Measurements from ENCODE around the gene CHCHD1. TPM values are rescaled to one million over a fixed set of nuclear protein-coding genes. Genes with fewer than 3 reads are reported as not detected.

CHCHD1 gene
- total RNA-seq, 1 experiment from 2014 or later: 36.6 TPM

- peak within 1 kb of the TSS; percentile 60 for H3K27ac ChIP-seq (ENCODE audit: low read depth, low read length)
- TF ChIP-seq JUND (IDR thresholded peaks at IDR 0.05): no peak
- TF ChIP-seq SRF (IDR thresholded peaks at IDR 0.05; ENCODE audit: low read depth): no peak
- peak; percentile 41; the same call in 1 of the 2 replicates for TF ChIP-seq SIN3A (IDR thresholded peaks at IDR 0.05; ENCODE audit: low read depth)
- no peak for TF ChIP-seq CEBPB (IDR thresholded peaks at IDR 0.05; ENCODE audit: low read depth)
- peak; percentile 14 for TF ChIP-seq POLR2A (IDR thresholded peaks at IDR 0.05; ENCODE audit: borderline replicate concordance, extremely low read depth, insufficient read depth, insufficient read length)
- peak; percentile 57 for TF ChIP-seq ZBTB33 (IDR thresholded peaks at IDR 0.05; ENCODE audit: extremely low read depth, insufficient replicate concordance, low read length)
- TF ChIP-seq YY1 (IDR thresholded peaks at IDR 0.05; ENCODE audit: extremely low read depth, insufficient replicate concordance, low read depth, low read length): peak; percentile 41
- no peak for TF ChIP-seq RAD21 (IDR thresholded peaks at IDR 0.05; ENCODE audit: low read depth)
- TF ChIP-seq MAX (IDR thresholded peaks at IDR 0.05): peak; percentile 7; the same call in 1 of the 2 replicates
- TF ChIP-seq ZNF274 (IDR thresholded peaks at IDR 0.05; ENCODE audit: low read depth, low read length): no peak
- peak; percentile 74 for TF ChIP-seq POLR2AphosphoS5 (IDR thresholded peaks at IDR 0.05; ENCODE audit: low read depth, low read length)
- TF ChIP-seq ELF1 (IDR thresholded peaks at IDR 0.05; ENCODE audit: borderline replicate concordance, low read depth): peak; percentile 76; the same call in 1 of the 2 replicates
- TF ChIP-seq CBX3 (IDR thresholded peaks at IDR 0.05; ENCODE audit: low read depth): no peak
- TF ChIP-seq EGR1 (IDR thresholded peaks at IDR 0.05; ENCODE audit: low read depth): no peak
- peak; percentile 67 for TF ChIP-seq SP1 (IDR thresholded peaks at IDR 0.05; ENCODE audit: low read depth)
- H3K4me2 ChIP-seq (ENCODE audit: low read length): peak within 1 kb of the TSS; percentile 81
- ChIA-PET CTCF (no interaction called here), RAD21 (ENCODE audit: low non-redundant PET in 1 of 2, low total read pairs in 2 of 2, uncharacterized antibody in 2 of 2, unreplicated experiment in 2 of 2) (no interaction called here), POLR2A (no interaction called here)
- peak within 1 kb of the TSS; percentile 69 for H3K9ac ChIP-seq (ENCODE audit: low read length)
- H3K9me3 ChIP-seq (ENCODE audit: control insufficient read depth in 1 of 2, insufficient read depth in 1 of 2, low read depth in 1 of 2, low read length in 2 of 2): no peaks in the 10 kb centered on the region
- H3K79me2 ChIP-seq (ENCODE audit: insufficient read depth, low read length): peaks cover 61% of the 10 kb centered on the region
- no peaks in the 10 kb centered on the region for H3K9me2 ChIP-seq (ENCODE audit: insufficient read depth)
- H3K36me3 ChIP-seq (ENCODE audit: control insufficient read depth in 1 of 2, insufficient read depth in 2 of 2, low read length in 2 of 2): peaks cover 0 to 3% of the 10 kb centered on the region in 2 experiments; a peak in 2 of 4 replicates
- peak; percentile 86 for ATAC-seq
- peak within 1 kb of the TSS; percentile 86 to 87 for H3K4me3 ChIP-seq (replicated peaks in 1 of 2; ENCODE audit: low read depth in 1 of 2, low read length in 2 of 2)
- H4K20me1 ChIP-seq (ENCODE audit: insufficient read depth): no peaks in the 10 kb centered on the region
- intact Hi-C loops (cut with micrococcal nuclease): loop anchor here (1.0 kb wide), 1 partner anchor 41 kb away; the partner anchor contains the start of gene SEC24C
- H3K27me3 ChIP-seq (ENCODE audit: insufficient read depth, low read length): no peaks in the 10 kb centered on the region
- H2AFZ ChIP-seq (ENCODE audit: low read depth, low read length, poor library complexity, severe bottlenecking): no peak within 1 kb of the TSS
- no TSS peak for BruUV-seq (replicated peaks)
- peaks cover 14 to 31% of the 10 kb centered on the region in 2 experiments for H3K4me1 ChIP-seq (ENCODE audit: control insufficient read depth in 1 of 2, insufficient read depth in 2 of 2, low read length in 2 of 2)
- peak; percentile 91 for DNase-seq (ENCODE audit: low read depth, low spot score)
Observed at GRCh38 chr10:73785211-73785720, 3.4 kb downstream of the CHCHD1 start, which contains the start of gene ZSWIM8. ZSWIM8 (plus strand) TSS chr10:73785606; CDS start chr10:73785879, 273 bp downstream.
